Loucy (cell line): ENCODE data around the gene ASB10.

Experiments
- CTCF ChIP-seq: fragments of 200-600 bp; sonication (generic); conservative IDR thresholded peaks from 2 replicates; pipeline ENCODE4 v1.5.1; 2014; ENCODE audit warnings: mild to moderate bottlenecking, antibody characterized with exemption, low read length
- EZH2phosphoT487 ChIP-seq: fragments of 200-600 bp; IDR thresholded peaks from 2 replicates; pipeline ENCODE4 v1.6.1; 2018; ENCODE audit warnings: antibody characterized with exemption, mild to moderate bottlenecking, moderate library complexity, borderline replicate concordance

GRCh38 chr7:151233804-151234203, 46.8 kb upstream of the ASB10 start:
- TF ChIP-seq CTCF (no peak), EZH2phosphoT487 (no peak)
